HepG2 (cell line): ENCODE data around the gene C10orf67. TPM values are rescaled to one million over a fixed set of nuclear protein-coding genes. Genes with fewer than 3 reads are reported as not detected.

Experiments used
- ATAC-seq: fragments of 200-7000 bp; cut with Tn5 transposase; 3 replicates; pipeline ENCODE4 v1.9.1; 2020; ENCODE audit warnings: mild to moderate bottlenecking, moderate library complexity
- Bru-seq: library from RNA; stranded (reverse); fragments of 400-500 nt; gene quantifications from one replicate; lab custom pipeline; 2021; lab: Mats Ljungman, UMichigan
- BruChase-seq, 2 experiments: library from RNA; stranded (reverse); fragments of 400-500 nt; gene quantifications; one replicate each; lab custom pipeline; 2021; lab: Mats Ljungman, UMichigan
- BruUV-seq: library from RNA; stranded (reverse); fragments of 400-500 nt; replicated peaks from 2 replicates; lab custom pipeline; 2021; lab: Mats Ljungman, UMichigan
- CTCF ChIA-PET: fragments of 300-600 bp; formaldehyde crosslinking; extraction: SDS; loops from one replicate; lab custom pipeline; 2021; ENCODE audit warnings: low total read pairs, inconsistent platforms, low intra/inter-chr PET ratio; lab: Yijun Ruan, JAX
- POLR2A ChIA-PET: fragments of 350-600 bp; sonication (Branson Sonifier 250); formaldehyde crosslinking; loops from one replicate; lab custom pipeline; 2020; ENCODE audit warnings: antibody characterized with exemption, inconsistent platforms; lab: Yijun Ruan, JAX
- DNase-seq: peaks from one replicate; pipeline ENCODE4 v3.0.0-alpha.2; 2015; ENCODE audit warnings: low spot score
- FAIRE-seq: peaks from 3 replicates; lab custom pipeline; 2011; peaks lifted over from hg19 to GRCh38; lab: Jason Lieb, UNC
- H2AFZ ChIP-seq: one replicate; pipeline ENCODE4 v1.6.1; 2011; ENCODE audit warnings: low read length, inconsistent platforms
- H3K27ac ChIP-seq: fragments of 300-600 bp; 3 replicates; pipeline ENCODE4 v1.8.0; 2011; ENCODE audit warnings: mixed run types, mild to moderate bottlenecking, mixed read lengths, low read length, inconsistent platforms; ENCODE audit not compliant: insufficient read depth; ENCODE audit errors: extremely low read length
- H3K27me3 ChIP-seq, 2 experiments: fragments of 200-600 bp in 1 of 2; 2 replicates in 1 of 2; 3 replicates in 1 of 2; pipeline versions ENCODE4 v1.6.0 to v1.8.0; 2011; ENCODE audit warnings: low read length in 2 of 2, mild to moderate bottlenecking in 2 of 2, moderate library complexity in 2 of 2, inconsistent platforms in 1 of 2; ENCODE audit not compliant: insufficient read depth in 2 of 2, control insufficient read depth in 1 of 2
- H3K36me3 ChIP-seq, 2 experiments: fragments of 200-600 bp in 1 of 2; replicated peaks in 1 of 2; 2 replicates in 1 of 2; 3 replicates in 1 of 2; pipeline versions ENCODE4 v1.5.1 to v1.8.0; 2011; ENCODE audit warnings: low read length in 2 of 2, inconsistent platforms in 1 of 2; ENCODE audit not compliant: insufficient read depth in 2 of 2, control insufficient read depth in 1 of 2
- H3K4me1 ChIP-seq: 2 replicates; pipeline ENCODE4 v1.5.1; 2012; ENCODE audit warnings: low read length, inconsistent platforms; ENCODE audit not compliant: insufficient read depth
- H3K4me2 ChIP-seq: 2 replicates; pipeline ENCODE4 v1.6.0; 2011; ENCODE audit warnings: low read depth, low read length, inconsistent platforms
- H3K4me3 ChIP-seq, 3 experiments: fragments of 200-600 bp in 1 of 3; sonication (generic), shearing (Covaris generic) in 1 of 3; replicated peaks in 1 of 3; 2 replicates each; pipeline ENCODE4 v1.5.1; 2011 to 2016; ENCODE audit warnings: low read length in 3 of 3, inconsistent platforms in 2 of 3, low read depth in 2 of 3, mild to moderate bottlenecking in 2 of 3, control low read depth in 1 of 3, mixed read lengths in 1 of 3; ENCODE audit not compliant: insufficient read depth in 1 of 3
- H3K79me2 ChIP-seq: one replicate; pipeline ENCODE4 v1.6.1; 2011; ENCODE audit warnings: low read length, inconsistent platforms; ENCODE audit not compliant: insufficient read depth
- H3K9ac ChIP-seq: 2 replicates; pipeline ENCODE4 v1.6.0; 2011; ENCODE audit warnings: mild to moderate bottlenecking, low read depth, low read length, inconsistent platforms; ENCODE audit not compliant: insufficient read depth
- H3K9me3 ChIP-seq: 2 replicates; pipeline ENCODE4 v1.5.1; 2012; ENCODE audit warnings: mild to moderate bottlenecking, low read length
- H4K20me1 ChIP-seq: 2 replicates; pipeline ENCODE4 v1.6.0; 2011; ENCODE audit warnings: inconsistent platforms, mild to moderate bottlenecking, low read length, moderate library complexity; ENCODE audit not compliant: insufficient read depth
- HDAC2 ChIP-seq: sonication (generic); formaldehyde crosslinking; IDR thresholded peaks from 2 replicates; pipeline ENCODE4 v1.4.0; 2020; ENCODE audit warnings: missing genetic modification reagents
- HNRNPK ChIP-seq: fragments of 200-400 bp; formaldehyde crosslinking; IDR thresholded peaks from 2 replicates; pipeline ENCODE4 v1.6.1; 2018; ENCODE audit warnings: low read length, low read depth, moderate library complexity, mild to moderate bottlenecking; ENCODE audit not compliant: poor library complexity, severe bottlenecking
- NCOR1 ChIP-seq: fragments of 200-600 bp; sonication (generic); IDR thresholded peaks from 2 replicates; pipeline ENCODE4 v1.7.0; 2017; ENCODE audit warnings: antibody characterized with exemption, low read length, borderline replicate concordance
- PCBP1 ChIP-seq: fragments of 200-400 bp; formaldehyde crosslinking; IDR thresholded peaks from 2 replicates; pipeline ENCODE4 v1.6.1; 2017; ENCODE audit warnings: mild to moderate bottlenecking, low read depth, low read length, borderline replicate concordance
- RFXAP ChIP-seq: sonication (generic); formaldehyde crosslinking; IDR thresholded peaks from 2 replicates; pipeline ENCODE4 v1.4.0; 2020; ENCODE audit warnings: missing genetic modification reagents, borderline replicate concordance
- ZNF333 ChIP-seq: sonication (generic); formaldehyde crosslinking; IDR thresholded peaks from 2 replicates; pipeline ENCODE4 v1.4.0; 2020; ENCODE audit warnings: mild to moderate bottlenecking, missing genetic modification reagents, borderline replicate concordance
- WGBS: methylation state at CpG from one replicate; pipeline ENCODE4 v1.1.6; 2017; ENCODE audit warnings: low lambda C conversion rate; 5-methylcytosine and 5-hydroxymethylcytosine counted together
- in situ Hi-C: cut with HindIII; loops from 2 replicates; pipeline ENCODE4 v1.10.0; 2017; ENCODE audit warnings: low pct_unique_long_range_greater_than_20kb; ENCODE audit not compliant: extremely low pct_ligation_motif_present
- intact Hi-C: fragments of 100-400 bp; cut with micrococcal nuclease; formaldehyde crosslinking; loops from one replicate; pipeline ENCODE4 v1.10.0; 2022; ENCODE audit not compliant: unreplicated experiment
- long read RNA-seq, 2 experiments: library from RNA in 1 of 2; library from polyadenylated mRNA in 1 of 2; stranded (forward) in 1 of 2; unstranded in 1 of 2; transcript quantifications; one replicate each; pipeline ENCODE4 v2.0.0, GENCODE V29; 2019 to 2022
- polyA minus RNA-seq, 3 experiments: library from RNA; depleted of rRNA, polyadenylated mRNA; stranded (reverse); fragments of >200 nt; gene quantifications; 2 replicates each; pipeline ENCODE4 v1.2.3, GENCODE V29; 2011; ENCODE audit warnings: low replicate concordance in 1 of 3
- polyA plus RNA-seq, 8 experiments: library from polyadenylated mRNA; depleted of rRNA in 3 of 8; stranded (reverse) in 7 of 8; unstranded in 1 of 8; fragments of >200 nt; fragmentation: Illumina TruSeq in 4 of 8; extraction: Trizol in 4 of 8; gene quantifications; 2 replicates each; pipeline versions ENCODE4 v1.2.1 to v1.2.3, GENCODE V29; 2011 to 2016; ENCODE audit warnings: low read depth in 4 of 8, missing spikeins in 1 of 8, mixed read lengths in 1 of 8; ENCODE audit not compliant: insufficient read depth in 1 of 8
- total RNA-seq, 5 experiments: library from RNA; depleted of rRNA; stranded (reverse); fragments of >200 nt; fragmentation: Illumina TruSeq; extraction: Trizol; gene quantifications; 2 replicates each; pipeline ENCODE4 v1.2.3, GENCODE V29; 2016; ENCODE audit warnings: low read depth in 1 of 5

C10orf67 gene
- total RNA-seq (2016; rRNA removed; fragmentation: Illumina TruSeq; extraction: Trizol): not detected in 2 replicates
- not detected in 2 replicates for total RNA-seq (2016; cell fraction: cytosol; rRNA removed; fragmentation: Illumina TruSeq; extraction: Trizol; ENCODE audit: low read depth)
- not detected in 2 replicates for total RNA-seq (2016; cell fraction: insoluble cytoplasmic fraction; rRNA removed; fragmentation: Illumina TruSeq; extraction: Trizol)
- not detected in 2 replicates for total RNA-seq (2016; cell fraction: membrane; rRNA removed; fragmentation: Illumina TruSeq; extraction: Trizol)
- total RNA-seq (2016; cell fraction: nucleus; rRNA removed; fragmentation: Illumina TruSeq; extraction: Trizol): not detected in 2 replicates
- polyA plus RNA-seq (2011; rRNA removed): not detected in 2 replicates
- polyA plus RNA-seq (2011; cell fraction: cytosol; rRNA removed): not detected in 2 replicates
- polyA plus RNA-seq (2011; cell fraction: nucleus; rRNA removed): not detected in 2 replicates
- not detected in 2 replicates for polyA plus RNA-seq (2012)
- not detected in 2 replicates for polyA plus RNA-seq (2016; cell fraction: cytosol; fragmentation: Illumina TruSeq; extraction: Trizol; ENCODE audit: low read depth)
- not detected in 2 replicates for polyA plus RNA-seq (2016; cell fraction: insoluble cytoplasmic fraction; fragmentation: Illumina TruSeq; extraction: Trizol; ENCODE audit: low read depth)
- not detected in 2 replicates for polyA plus RNA-seq (2016; cell fraction: membrane; fragmentation: Illumina TruSeq; extraction: Trizol; ENCODE audit: low read depth)
- not detected in 2 replicates for polyA plus RNA-seq (2016; cell fraction: nucleus; fragmentation: Illumina TruSeq; extraction: Trizol; ENCODE audit: insufficient read depth, low read depth)
- 0.23 TPM in 1 of 2 replicates, not detected in the other for polyA minus RNA-seq (2011; rRNA and poly(A)+ RNA removed; ENCODE audit: low replicate concordance)
- polyA minus RNA-seq (2011; cell fraction: cytosol; rRNA and poly(A)+ RNA removed): not detected in 2 replicates
- not detected in 2 replicates for polyA minus RNA-seq (2011; cell fraction: nucleus; rRNA and poly(A)+ RNA removed)
- percentile 0 among the genes with signal in this experiment for Bru-seq, nascent RNA
- BruChase-seq, experiment 1, labeled RNA remaining after a 6-hour chase: percentile 2 among the genes with signal in this experiment
- not detected for BruChase-seq, experiment 2, labeled RNA remaining after a 2-hour chase
- long read RNA-seq, experiment 1: 0 reads
- long read RNA-seq, experiment 2: 0 reads

DNA sequence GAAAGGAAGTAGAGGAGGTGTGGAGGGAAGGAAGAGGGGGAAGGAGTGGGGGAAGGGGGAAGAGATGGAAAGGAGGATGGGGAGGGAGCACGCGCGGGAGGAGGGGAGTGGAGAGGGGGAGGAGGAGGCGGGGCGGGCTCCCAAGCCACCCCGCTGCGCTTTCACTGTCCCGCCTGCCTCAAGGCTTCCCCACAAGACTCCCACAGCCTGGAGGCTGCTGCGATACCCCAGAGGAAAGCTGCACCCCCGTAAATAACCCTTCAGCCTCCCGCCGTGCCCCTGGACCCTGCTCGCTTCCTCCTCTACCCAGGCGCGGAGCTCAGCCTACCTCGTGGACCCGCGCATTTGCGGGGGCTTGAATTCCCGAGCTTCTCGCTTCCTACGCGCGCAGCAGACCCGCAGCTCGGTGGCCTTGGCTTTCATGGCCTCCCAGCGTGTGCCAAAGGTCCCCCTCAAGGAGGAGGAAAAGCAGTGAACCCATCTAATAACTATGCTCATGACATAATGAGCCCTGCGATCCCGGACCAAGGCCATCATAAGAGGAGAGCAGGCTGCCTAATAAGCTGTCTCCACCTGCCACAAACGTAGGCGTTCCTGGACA is at the start of gene C10orf67:
Gene C10orf67 (minus strand): TSS at position 557 of the 601 bp plus-strand sequence. CDS start 23 bp downstream, at position 534.
- no peaks in the 10 kb centered on the region for H3K79me2 ChIP-seq
- H3K27ac ChIP-seq: no peak within 1 kb of the TSS
- no TSS peak for BruUV-seq
- H2AFZ ChIP-seq: no peak within 1 kb of the TSS
- H3K9ac ChIP-seq: no peak within 1 kb of the TSS
- no peaks in the 10 kb centered on the region for H4K20me1 ChIP-seq
- H3K4me1 ChIP-seq: peaks cover 35% of the 10 kb centered on the region
- intact Hi-C loops: no loop called here
- FAIRE-seq (no peak), DNase-seq (no peak), ATAC-seq (no peak)
- peak within 1 kb of the TSS in 1 of 3 experiments; percentile 28; a peak in 1 of 6 replicates for H3K4me3 ChIP-seq
- no peaks in the 10 kb centered on the region for H3K9me3 ChIP-seq
- peaks cover 2 to 6% of the 10 kb centered on the region in 2 experiments; a peak in 2 of 5 replicates for H3K27me3 ChIP-seq
- no peaks in the 10 kb centered on the region for H3K36me3 ChIP-seq
- H3K4me2 ChIP-seq: peak within 1 kb of the TSS; percentile 47; the same call in 1 of the 2 replicates
- TF ChIP-seq HNRNPK (peak; percentile 89), RFXAP (no peak), ZNF333 (CRISPR knock-in tag) (no peak), HDAC2 (CRISPR knock-in tag) (no peak), PCBP1 (0 out of 2 replicates have a peak, but pooled peaks have one; percentile 51), NCOR1 (no peak)
- WGBS: 61% methylated on average over 24 of the region's 31 CpGs
- CTCF ChIA-PET: no interaction called here
- POLR2A ChIA-PET: no interaction called here
- in situ Hi-C loops: no loop called here
